ENCODE measurements around the gene CD47.
A peak's percentile ranks its signal among the peaks of the same experiment; 100 is the strongest.

CD47 gene

GRCh38 chr3:108090049-108090700, 656 bp downstream of the CD47 start:
- peak; percentile 60 for DNase-seq

- no peak for DNase-seq
Measured at GRCh38 chr3:108089579-108089978, 1.3 kb downstream of the CD47 start.

- peak; percentile 33 for DNase-seq
Measured at GRCh38 chr3:108088697-108089096, 2.1 kb downstream of the CD47 start.

GRCh38 chr3:108088146-108088545, 2.7 kb downstream of the CD47 start:
- no peak for DNase-seq

- no peak for DNase-seq
Measured at GRCh38 chr3:108086653-108087052, 4.2 kb downstream of the CD47 start.

GRCh38 chr3:108085810-108086350, 5.0 kb downstream of the CD47 start:
- DNase-seq, result no peak

GRCh38 chr3:108085370-108085769, 5.5 kb downstream of the CD47 start:
- DNase-seq, result no peak

- DNase-seq, result no peak
Measured at GRCh38 chr3:108079877-108080276, 11.0 kb downstream of the CD47 start.

GRCh38 chr3:108079043-108079442, 11.8 kb downstream of the CD47 start:
- DNase-seq, result no peak

- DNase-seq, result no peak
Measured at GRCh38 chr3:108076564-108076963, 14.3 kb downstream of the CD47 start.

- DNase-seq, result no peak
Measured at GRCh38 chr3:108073764-108074431, 16.9 kb downstream of the CD47 start.

- no peak for DNase-seq
Measured at GRCh38 chr3:108071368-108071767, 19.5 kb downstream of the CD47 start.

GRCh38 chr3:108070356-108070755, 20.5 kb downstream of the CD47 start:
- no peak for DNase-seq

- no peak for DNase-seq
Measured at GRCh38 chr3:108067768-108068167, 23.1 kb downstream of the CD47 start.

GRCh38 chr3:108065096-108065495, 25.7 kb downstream of the CD47 start:
- no peak for DNase-seq

- no peak for DNase-seq
Measured at GRCh38 chr3:108064293-108064887, 26.4 kb downstream of the CD47 start.

- no peak for DNase-seq
Measured at GRCh38 chr3:108062051-108062450, 28.8 kb downstream of the CD47 start.

- DNase-seq, result no peak
Measured at GRCh38 chr3:108060331-108060730, 30.5 kb downstream of the CD47 start.

GRCh38 chr3:108055931-108056330, 34.9 kb downstream of the CD47 start:
- no peak for DNase-seq

GRCh38 chr3:108054935-108055334, 35.9 kb downstream of the CD47 start:
- no peak for DNase-seq

GRCh38 chr3:108053483-108053882, 37.3 kb downstream of the CD47 start:
- DNase-seq, result no peak

GRCh38 chr3:108053067-108053466, 37.8 kb downstream of the CD47 start:
- DNase-seq, result no peak

- no peak for DNase-seq
Measured at GRCh38 chr3:108051005-108051404, 39.8 kb downstream of the CD47 start.

- DNase-seq, result no peak
Measured at GRCh38 chr3:108047987-108048386, 42.8 kb downstream of the CD47 start.
